GM12878 (cell line): ENCODE measurements around the gene MROH2B.

ENCODE experiments used
- ATF3 ChIP-seq: IDR thresholded peaks from 2 replicates; pipeline ENCODE4 v1.6.1; 2011; ENCODE audit warnings: low read depth, mild to moderate bottlenecking, low read length, moderate library complexity, borderline replicate concordance; ENCODE audit errors: extremely low read depth
- CTCF ChIP-seq, 3 experiments: IDR thresholded peaks in 2 of 3; conservative IDR thresholded peaks in 1 of 3; 2 replicates each; pipeline ENCODE4 v1.5.1; 2011; ENCODE audit warnings: low read depth in 3 of 3, low read length in 3 of 3, mild to moderate bottlenecking in 3 of 3, control low read depth in 2 of 3, moderate library complexity in 2 of 3, inconsistent platforms in 1 of 3, mixed read lengths in 1 of 3; ENCODE audit not compliant: control insufficient read depth in 2 of 3, insufficient read depth in 1 of 3; ENCODE audit errors: extremely low read depth in 1 of 3
- EGR1 ChIP-seq, 2 experiments: IDR thresholded peaks; 1 replicate in 1 of 2; 2 replicates in 1 of 2; pipeline ENCODE4 v1.6.1; 2011 to 2012; ENCODE audit warnings: low read depth in 2 of 2, low read length in 2 of 2, borderline replicate concordance in 1 of 2, mild to moderate bottlenecking in 1 of 2, moderate library complexity in 1 of 2
- EP300 ChIP-seq, 2 experiments: fragments of 150-350 bp in 1 of 2; IDR thresholded peaks; 2 replicates each; pipeline ENCODE4 v1.6.1; 2011 to 2012; ENCODE audit warnings: low read depth in 2 of 2, low read length in 2 of 2, borderline replicate concordance in 1 of 2, improper control_type of control experiment in 1 of 2, inconsistent platforms in 1 of 2; ENCODE audit not compliant: control insufficient read depth in 1 of 2
- FOXK2 ChIP-seq: fragments of 450-650 bp; IDR thresholded peaks from 2 replicates; pipeline ENCODE4 v1.6.1; 2017; ENCODE audit warnings: mild to moderate bottlenecking, moderate library complexity
- MXI1 ChIP-seq: fragments of 150-350 bp; IDR thresholded peaks from 2 replicates; pipeline ENCODE4 v1.6.1; 2011; ENCODE audit warnings: low read depth, mild to moderate bottlenecking, inconsistent platforms, low read length, improper control_type of control experiment
- NR2C2 ChIP-seq: IDR thresholded peaks from 2 replicates; pipeline ENCODE4 v1.6.1; 2011; ENCODE audit warnings: borderline replicate concordance, low read depth; ENCODE audit not compliant: control insufficient read depth, insufficient read length
- SP1 ChIP-seq: IDR thresholded peaks from one replicate; pipeline ENCODE4 v1.6.1; 2011; ENCODE audit warnings: low read depth, low read length
- STAT3 ChIP-seq: IDR thresholded peaks from 2 replicates; pipeline ENCODE4 v1.6.1; 2011; ENCODE audit warnings: low read depth, low read length, improper control_type of control experiment
- TF ChIP-seq, protein P1 (sequence below): IDR thresholded peaks from 2 replicates; pipeline ENCODE4 v1.6.1; 2012; ENCODE audit warnings: mild to moderate bottlenecking, low read depth, low read length

DNA sequence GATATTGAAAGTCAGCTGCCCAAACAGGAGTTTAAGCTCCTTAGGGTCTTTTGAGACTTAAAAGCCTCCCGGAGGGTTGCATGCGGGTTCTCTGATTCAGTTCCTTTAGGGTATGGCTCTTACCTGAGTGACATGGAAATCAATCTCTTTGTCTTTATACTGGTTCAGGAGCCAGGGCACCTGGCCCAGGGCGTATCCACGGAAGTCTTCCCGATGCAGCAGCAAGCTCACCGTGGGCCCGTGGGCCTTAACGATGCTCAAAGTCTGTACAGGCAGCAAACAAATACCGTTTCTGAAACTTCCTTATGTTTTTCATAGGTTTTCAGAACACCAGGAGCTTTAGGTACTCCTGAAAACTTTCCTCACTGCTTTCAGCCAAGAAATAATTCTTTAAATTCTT, 13.2 kb downstream of the MROH2B start:
- TF ChIP-seq EGR1 (IDR thresholded peaks at IDR 0.05; ENCODE audit: borderline replicate concordance in 1 of 2, low read depth in 2 of 2, low read length in 2 of 2) (no peak), CTCF (IDR thresholded peaks at IDR 0.05 in 2 of 3, conservative IDR thresholded peaks at IDR 0.05 in 1 of 3; ENCODE audit: control insufficient read depth in 2 of 3, extremely low read depth in 1 of 3, insufficient read depth in 1 of 3, low read depth in 3 of 3, low read length in 3 of 3) (no peak), MXI1 (no peak), EP300 (IDR thresholded peaks at IDR 0.05; ENCODE audit: borderline replicate concordance in 1 of 2, control insufficient read depth in 1 of 2, low read depth in 2 of 2, low read length in 2 of 2) (no peak), SP1 (no peak), NR2C2 (no peak), FOXK2 (no peak), STAT3 (no peak), ATF3 (no peak)
- TF ChIP-seq, protein P1, sequence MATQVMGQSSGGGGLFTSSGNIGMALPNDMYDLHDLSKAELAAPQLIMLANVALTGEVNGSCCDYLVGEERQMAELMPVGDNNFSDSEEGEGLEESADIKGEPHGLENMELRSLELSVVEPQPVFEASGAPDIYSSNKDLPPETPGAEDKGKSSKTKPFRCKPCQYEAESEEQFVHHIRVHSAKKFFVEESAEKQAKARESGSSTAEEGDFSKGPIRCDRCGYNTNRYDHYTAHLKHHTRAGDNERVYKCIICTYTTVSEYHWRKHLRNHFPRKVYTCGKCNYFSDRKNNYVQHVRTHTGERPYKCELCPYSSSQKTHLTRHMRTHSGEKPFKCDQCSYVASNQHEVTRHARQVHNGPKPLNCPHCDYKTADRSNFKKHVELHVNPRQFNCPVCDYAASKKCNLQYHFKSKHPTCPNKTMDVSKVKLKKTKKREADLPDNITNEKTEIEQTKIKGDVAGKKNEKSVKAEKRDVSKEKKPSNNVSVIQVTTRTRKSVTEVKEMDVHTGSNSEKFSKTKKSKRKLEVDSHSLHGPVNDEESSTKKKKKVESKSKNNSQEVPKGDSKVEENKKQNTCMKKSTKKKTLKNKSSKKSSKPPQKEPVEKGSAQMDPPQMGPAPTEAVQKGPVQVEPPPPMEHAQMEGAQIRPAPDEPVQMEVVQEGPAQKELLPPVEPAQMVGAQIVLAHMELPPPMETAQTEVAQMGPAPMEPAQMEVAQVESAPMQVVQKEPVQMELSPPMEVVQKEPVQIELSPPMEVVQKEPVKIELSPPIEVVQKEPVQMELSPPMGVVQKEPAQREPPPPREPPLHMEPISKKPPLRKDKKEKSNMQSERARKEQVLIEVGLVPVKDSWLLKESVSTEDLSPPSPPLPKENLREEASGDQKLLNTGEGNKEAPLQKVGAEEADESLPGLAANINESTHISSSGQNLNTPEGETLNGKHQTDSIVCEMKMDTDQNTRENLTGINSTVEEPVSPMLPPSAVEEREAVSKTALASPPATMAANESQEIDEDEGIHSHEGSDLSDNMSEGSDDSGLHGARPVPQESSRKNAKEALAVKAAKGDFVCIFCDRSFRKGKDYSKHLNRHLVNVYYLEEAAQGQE = no peak
